AG09319 (cell line): ENCODE results near the gene ARHGAP42.
A peak's percentile ranks its signal among the peaks of the same experiment; 100 is the strongest.
"Not testable (repeated sequence)": the region's sequence is repeated elsewhere in the genome, so short reads cannot be mapped to it uniquely, and the experiment has no call there.

Source experiments
- DNase-seq: peaks from one replicate; pipeline ENCODE4 v3.0.0-alpha.2; 2010; ENCODE audit warnings: low read depth; ENCODE audit errors: extremely low read depth
- CTCF ChIP-seq: IDR thresholded peaks from 2 replicates; pipeline ENCODE4 v1.5.1; 2011; ENCODE audit warnings: low read depth, mild to moderate bottlenecking, inconsistent platforms, low read length, moderate library complexity

Gene ARHGAP42

DNA sequence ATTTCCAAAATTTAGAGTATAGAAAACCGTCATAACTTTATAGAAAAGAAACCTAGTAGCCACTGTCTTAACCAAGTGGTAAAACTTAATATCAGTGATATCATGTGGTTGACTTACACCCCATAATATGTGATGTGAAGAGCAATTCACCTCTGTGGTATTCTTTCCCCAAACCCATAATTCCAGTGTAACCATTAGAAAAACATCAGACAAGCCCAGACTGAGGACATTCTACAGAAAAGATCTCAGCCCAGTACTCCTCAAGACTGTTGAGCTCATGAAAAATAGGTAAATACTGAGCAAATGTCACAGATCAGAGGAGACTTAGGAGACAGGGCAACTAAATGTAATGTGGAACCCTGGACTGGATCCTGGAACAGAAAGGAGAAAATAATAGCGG, 307.9 kb downstream of the ARHGAP42 start:
- DNase-seq, result no peak
- no peak for TF ChIP-seq CTCF

GRCh38 chr11:100999756-101000155, 312.7 kb downstream of the ARHGAP42 start:
- no peak for DNase-seq
- TF ChIP-seq CTCF, result no peak

GRCh38 chr11:101003468-101003867, 316.4 kb downstream of the ARHGAP42 start:
- DNase-seq, result no peak
- peak; percentile 2 for TF ChIP-seq CTCF

- no peak for TF ChIP-seq CTCF
- no peak for DNase-seq
These were observed 322.0 kb downstream of the ARHGAP42 start for GRCh38 chr11:101008961-101009689.

GRCh38 chr11:101009690-101010055, 322.6 kb downstream of the ARHGAP42 start:
- TF ChIP-seq CTCF, result no peak
- DNase-seq, result no peak

DNA sequence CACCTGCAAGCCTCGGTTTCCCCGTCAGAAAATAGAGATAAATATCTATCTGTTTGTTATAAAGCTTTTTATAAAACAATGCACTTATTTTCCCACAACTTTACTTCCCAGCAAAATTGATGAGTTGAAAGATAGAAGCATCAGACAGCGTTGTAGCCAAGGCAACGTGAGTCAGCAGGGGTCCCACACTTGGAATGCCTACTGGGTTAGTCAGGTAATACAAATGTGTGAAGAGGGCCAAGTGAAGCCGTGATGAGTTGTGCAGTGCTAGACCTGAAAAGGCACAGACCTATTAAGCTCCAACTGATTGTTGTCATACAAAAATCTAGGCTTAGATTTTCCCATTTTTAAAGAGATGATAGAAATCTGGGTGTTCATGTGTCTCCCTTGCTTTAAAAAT, 323.8 kb downstream of the ARHGAP42 start:
- no peak for TF ChIP-seq CTCF
- DNase-seq, result no peak

DNA sequence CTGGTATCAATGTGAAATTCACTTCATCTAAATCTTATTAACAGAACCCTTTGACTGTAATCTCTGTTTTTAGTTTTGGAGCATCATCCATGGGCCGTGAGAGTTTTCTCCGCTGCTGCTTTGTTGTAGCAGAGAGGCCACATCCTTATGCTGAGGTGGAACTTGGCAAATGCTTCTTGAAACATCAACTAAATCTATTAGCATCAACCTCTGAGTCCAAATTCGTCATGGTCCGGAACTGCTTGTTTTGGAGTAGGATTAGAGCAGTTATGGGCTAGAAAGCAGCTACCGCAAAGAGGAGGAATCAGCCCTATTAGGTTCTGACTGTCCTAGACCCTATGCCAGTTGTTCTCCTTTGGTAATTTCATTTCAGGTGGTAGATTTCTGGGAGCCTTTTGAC, 324.8 kb downstream of the ARHGAP42 start:
- no peak for TF ChIP-seq CTCF
- DNase-seq, result no peak

DNA sequence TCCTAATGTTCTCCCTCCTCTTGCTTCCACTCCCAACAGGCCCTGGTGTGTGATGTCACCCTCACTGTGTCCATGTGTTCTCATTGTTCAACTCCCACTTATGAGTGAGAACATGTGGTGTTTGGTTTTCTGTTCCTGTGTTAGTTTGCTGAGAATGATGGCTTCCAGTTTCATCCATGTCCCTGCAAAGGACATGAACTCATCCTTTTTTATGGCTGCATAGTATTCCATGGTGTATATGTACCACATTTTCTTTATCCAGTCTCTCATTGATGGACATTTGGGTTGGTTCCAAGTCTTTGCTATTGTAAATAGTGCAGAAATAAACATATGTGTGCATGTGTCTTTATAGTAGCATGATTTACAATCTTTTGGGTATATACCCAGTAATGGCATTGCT, 326.6 kb downstream of the ARHGAP42 start:
- DNase-seq, result not testable (repeated sequence)
